Activated naive CD8-positive, alpha-beta T cell (primary cell): Measurements from ENCODE around the gene KPNA4.
A peak's percentile ranks its signal among the peaks of the same experiment; 100 is the strongest.
"Not testable (repeated sequence)": the region's sequence is repeated elsewhere in the genome, so short reads cannot be mapped to it uniquely, and the experiment has no call there.

Experiments used
- H3K27ac Mint-ChIP-seq: one replicate; pipeline ENCODE4 v1.8.0; 2021; ENCODE audit warnings: mixed read lengths
- H3K27me3 Mint-ChIP-seq: one replicate; pipeline ENCODE4 v1.8.0; 2021; ENCODE audit warnings: mixed read lengths
- H3K36me3 Mint-ChIP-seq: one replicate; pipeline ENCODE4 v1.8.0; 2021; ENCODE audit warnings: mixed read lengths
- H3K4me1 Mint-ChIP-seq: one replicate; pipeline ENCODE4 v1.8.0; 2021; ENCODE audit warnings: low read depth, mixed read lengths
- H3K4me3 Mint-ChIP-seq: one replicate; pipeline ENCODE4 v1.8.0; 2021; ENCODE audit warnings: mild to moderate bottlenecking, mixed read lengths
- H3K9me3 Mint-ChIP-seq: one replicate; pipeline ENCODE4 v1.8.0; 2021; ENCODE audit warnings: low read depth, mixed read lengths

KPNA4 gene

GRCh38 chr3:160459450-160459970 lies 105.9 kb downstream of the KPNA4 start:
- Mint-ChIP-seq H3K9me3 (no peaks in the 10 kb centered on the region), H3K27me3 (peaks cover 8% of the 10 kb centered on the region), H3K4me3 (no peak overlapping the region), H3K27ac (no peak overlapping the region), H3K4me1 (no peaks in the 10 kb centered on the region), H3K36me3 (no peaks in the 10 kb centered on the region)

- H3K9me3 Mint-ChIP-seq: no peaks in the 10 kb centered on the region
Observed at GRCh38 chr3:160458151-160458550, 107.2 kb downstream of the KPNA4 start.

GRCh38 chr3:160455846-160456245 lies 109.5 kb downstream of the KPNA4 start:
- Mint-ChIP-seq H3K36me3 (no peaks in the 10 kb centered on the region), H3K9me3 (no peaks in the 10 kb centered on the region), H3K4me1 (no peaks in the 10 kb centered on the region), H3K27me3 (peaks cover 2% of the 10 kb centered on the region), H3K4me3 (no peak overlapping the region), H3K27ac (no peak overlapping the region)

More at GRCh38 chr3:160458151-160458550, 107.2 kb downstream of the KPNA4 start:
- Mint-ChIP-seq H3K36me3 (no peaks in the 10 kb centered on the region), H3K4me3 (no peak overlapping the region), H3K4me1 (no peaks in the 10 kb centered on the region), H3K27me3 (peaks cover 6% of the 10 kb centered on the region), H3K27ac (no peak overlapping the region)

- no peaks in the 10 kb centered on the region for H3K36me3 Mint-ChIP-seq
- no peaks in the 10 kb centered on the region for H3K9me3 Mint-ChIP-seq
- H3K4me1 Mint-ChIP-seq: peaks cover 5% of the 10 kb centered on the region
- no peak overlapping the region for H3K4me3 Mint-ChIP-seq
- H3K27ac Mint-ChIP-seq: no peak overlapping the region
- peaks cover 2% of the 10 kb centered on the region for H3K27me3 Mint-ChIP-seq
Observed at GRCh38 chr3:160454995-160455394, 110.4 kb downstream of the KPNA4 start.

GRCh38 chr3:160452251-160452650 lies 113.1 kb downstream of the KPNA4 start:
- not testable (repeated sequence) for H3K27me3 Mint-ChIP-seq, H3K9me3 Mint-ChIP-seq, H3K27ac Mint-ChIP-seq, H3K4me3 Mint-ChIP-seq, H3K36me3 Mint-ChIP-seq
- peaks cover 20% of the 10 kb centered on the region for H3K4me1 Mint-ChIP-seq

GRCh38 chr3:160451602-160452001 lies 113.8 kb downstream of the KPNA4 start:
- Mint-ChIP-seq H3K9me3 (no peaks in the 10 kb centered on the region), H3K4me3 (no peak overlapping the region), H3K27ac (no peak overlapping the region), H3K36me3 (peaks cover 2% of the 10 kb centered on the region), H3K27me3 (no peaks in the 10 kb centered on the region), H3K4me1 (peaks cover 23% of the 10 kb centered on the region)

- Mint-ChIP-seq H3K27ac (no peak overlapping the region), H3K4me1 (peaks cover 28% of the 10 kb centered on the region), H3K4me3 (peak overlapping the region; percentile 99), H3K27me3 (no peaks in the 10 kb centered on the region), H3K36me3 (peaks cover 5% of the 10 kb centered on the region), H3K9me3 (no peaks in the 10 kb centered on the region)
Observed at GRCh38 chr3:160450846-160451245, 114.5 kb downstream of the KPNA4 start.

- H3K27me3 Mint-ChIP-seq: no peaks in the 10 kb centered on the region
- H3K27ac Mint-ChIP-seq: peak within 1 kb of the TSS; percentile 96
- peaks cover 5% of the 10 kb centered on the region for H3K36me3 Mint-ChIP-seq
- peaks cover 29% of the 10 kb centered on the region for H3K4me1 Mint-ChIP-seq
- H3K4me3 Mint-ChIP-seq: peak within 1 kb of the TSS; percentile 99
- no peaks in the 10 kb centered on the region for H3K9me3 Mint-ChIP-seq
Observed at GRCh38 chr3:160449636-160450598, 115.5 kb downstream of the KPNA4 start, which contains the start of gene TRIM59. TRIM59 (minus strand) TSS chr3:160449786; CDS start chr3:160439183, 10,603 bp downstream.

- peak overlapping the region; percentile 96 for H3K27ac Mint-ChIP-seq
- peaks cover 9% of the 10 kb centered on the region for H3K36me3 Mint-ChIP-seq
- H3K9me3 Mint-ChIP-seq: peaks cover 4% of the 10 kb centered on the region
- H3K4me3 Mint-ChIP-seq: peak overlapping the region; percentile 99
- H3K27me3 Mint-ChIP-seq: no peaks in the 10 kb centered on the region
- peaks cover 34% of the 10 kb centered on the region for H3K4me1 Mint-ChIP-seq
Observed at GRCh38 chr3:160448845-160449635, 116.3 kb downstream of the KPNA4 start.

GRCh38 chr3:160447544-160447943 lies 117.8 kb downstream of the KPNA4 start:
- Mint-ChIP-seq H3K9me3 (peaks cover 4% of the 10 kb centered on the region), H3K4me1 (peaks cover 37% of the 10 kb centered on the region), H3K4me3 (peak overlapping the region; percentile 23), H3K27me3 (no peaks in the 10 kb centered on the region), H3K27ac (no peak overlapping the region), H3K36me3 (peaks cover 11% of the 10 kb centered on the region)

- peaks cover 4% of the 10 kb centered on the region for H3K9me3 Mint-ChIP-seq
- H3K36me3 Mint-ChIP-seq: peaks cover 13% of the 10 kb centered on the region
- no peak overlapping the region for H3K4me3 Mint-ChIP-seq
- H3K4me1 Mint-ChIP-seq: peaks cover 41% of the 10 kb centered on the region
- H3K27me3 Mint-ChIP-seq: no peaks in the 10 kb centered on the region
- no peak overlapping the region for H3K27ac Mint-ChIP-seq
Observed at GRCh38 chr3:160446522-160447056, 118.8 kb downstream of the KPNA4 start.

GRCh38 chr3:160445854-160446253 lies 119.5 kb downstream of the KPNA4 start:
- H3K27ac Mint-ChIP-seq: no peak overlapping the region
- H3K4me3 Mint-ChIP-seq: no peak overlapping the region
- peaks cover 13% of the 10 kb centered on the region for H3K36me3 Mint-ChIP-seq
- peaks cover 41% of the 10 kb centered on the region for H3K4me1 Mint-ChIP-seq
- no peaks in the 10 kb centered on the region for H3K27me3 Mint-ChIP-seq
- H3K9me3 Mint-ChIP-seq: peaks cover 4% of the 10 kb centered on the region
